ENCODE measurements around the gene SORT1. TPM values are rescaled to one million over a fixed set of nuclear protein-coding genes. Genes with fewer than 3 reads are reported as not detected.
"Not testable (repeated sequence)": the region's sequence is repeated elsewhere in the genome, so short reads cannot be mapped to it uniquely, and the experiment has no call there.

SORT1 gene
- 100 to 1,000 TPM; 114 to 120 TPM for total RNA-seq

GRCh38 chr1:109397581-109398342 lies at the start of gene SORT1:
Gene SORT1, minus strand, starts transcription at chr1:109397918. Its CDS starts 26 bp downstream, at chr1:109397892.
- H3K4me1 ChIP-seq = peaks cover 0 to 54% of the 10 kb centered on the region in 2 donors
- H3K9me3 ChIP-seq = no peaks in the 10 kb centered on the region
- DNase-seq (ENCODE audit: low spot score) = peak; percentile 83
- peak within 1 kb of the TSS; percentile 56 to 63 for H3K4me3 ChIP-seq
- no peaks in the 10 kb centered on the region for H3K27me3 ChIP-seq
- H3K27ac ChIP-seq = peak within 1 kb of the TSS; percentile 87 to 93
- H3K36me3 ChIP-seq = no peaks in the 10 kb centered on the region
- peak in 1 of 2 donors; percentile 44 for TF ChIP-seq CTCF (IDR thresholded peaks at IDR 0.05)

GRCh38 chr1:109445949-109446695 lies 48.4 kb upstream of the SORT1 start:
- H3K27me3 ChIP-seq = not testable (repeated sequence)

GRCh38 chr1:109444346-109444745 lies 46.6 kb upstream of the SORT1 start:
- Histone ChIP-seq H3K27me3 (no peaks in the 10 kb centered on the region), H3K4me1 (no peaks in the 10 kb centered on the region), H3K36me3 (no peaks in the 10 kb centered on the region), H3K4me3 (no peak overlapping the region), H3K27ac (no peak overlapping the region), H3K9me3 (no peaks in the 10 kb centered on the region)
- no peak for TF ChIP-seq CTCF (IDR thresholded peaks at IDR 0.05)
- DNase-seq (ENCODE audit: low spot score) = no peak

More at GRCh38 chr1:109445949-109446695, 48.4 kb upstream of the SORT1 start:
- not testable (repeated sequence) for H3K4me3 ChIP-seq; H3K27ac ChIP-seq; H3K36me3 ChIP-seq; H3K9me3 ChIP-seq; H3K4me1 ChIP-seq; DNase-seq (ENCODE audit: low spot score)

GRCh38 chr1:109443476-109443875 lies 45.8 kb upstream of the SORT1 start:
- no peak overlapping the region for H3K27ac ChIP-seq
- no peak overlapping the region for H3K4me3 ChIP-seq
- TF ChIP-seq CTCF (IDR thresholded peaks at IDR 0.05) = no peak
- no peaks in the 10 kb centered on the region for H3K4me1 ChIP-seq
- no peaks in the 10 kb centered on the region for H3K27me3 ChIP-seq
- no peaks in the 10 kb centered on the region for H3K36me3 ChIP-seq
- DNase-seq (ENCODE audit: low spot score) = no peak
- no peaks in the 10 kb centered on the region for H3K9me3 ChIP-seq

- no peak for TF ChIP-seq CTCF (IDR thresholded peaks at IDR 0.05)
- Histone ChIP-seq H3K36me3 (no peaks in the 10 kb centered on the region), H3K27ac (no peak overlapping the region), H3K4me1 (no peaks in the 10 kb centered on the region), H3K9me3 (no peaks in the 10 kb centered on the region), H3K4me3 (no peak overlapping the region), H3K27me3 (no peaks in the 10 kb centered on the region)
- no peak for DNase-seq (ENCODE audit: low spot score)
Measured at GRCh38 chr1:109441069-109441468, 43.4 kb upstream of the SORT1 start.

GRCh38 chr1:109438798-109439297 lies 41.1 kb upstream of the SORT1 start:
- H3K27me3 ChIP-seq = no peaks in the 10 kb centered on the region
- no peak for DNase-seq (ENCODE audit: low spot score)
- H3K9me3 ChIP-seq = no peaks in the 10 kb centered on the region
- no peaks in the 10 kb centered on the region for H3K4me1 ChIP-seq
- peak overlapping the region in 1 of 2 donors; percentile 36 for H3K27ac ChIP-seq
- H3K4me3 ChIP-seq = no peak overlapping the region
- TF ChIP-seq CTCF (IDR thresholded peaks at IDR 0.05) = no peak
- no peaks in the 10 kb centered on the region for H3K36me3 ChIP-seq

Measured in right atrium auricular region (tissue), 2 donors.